Astrocyte (in vitro differentiated cells and primary cell): ENCODE results near the gene TNPO1.

Experiments used
- CTCF ChIP-seq: IDR thresholded peaks from 2 replicates; pipeline ENCODE4 v1.5.1; 2011; ENCODE audit warnings: low read depth, mild to moderate bottlenecking, inconsistent platforms, low read length, moderate library complexity; ENCODE audit not compliant: insufficient read depth
- EZH2 ChIP-seq: IDR thresholded peaks from 2 replicates; pipeline ENCODE4 v1.6.1; 2012; ENCODE audit warnings: mild to moderate bottlenecking, low read length, inconsistent platforms; ENCODE audit not compliant: insufficient read depth

DNA sequence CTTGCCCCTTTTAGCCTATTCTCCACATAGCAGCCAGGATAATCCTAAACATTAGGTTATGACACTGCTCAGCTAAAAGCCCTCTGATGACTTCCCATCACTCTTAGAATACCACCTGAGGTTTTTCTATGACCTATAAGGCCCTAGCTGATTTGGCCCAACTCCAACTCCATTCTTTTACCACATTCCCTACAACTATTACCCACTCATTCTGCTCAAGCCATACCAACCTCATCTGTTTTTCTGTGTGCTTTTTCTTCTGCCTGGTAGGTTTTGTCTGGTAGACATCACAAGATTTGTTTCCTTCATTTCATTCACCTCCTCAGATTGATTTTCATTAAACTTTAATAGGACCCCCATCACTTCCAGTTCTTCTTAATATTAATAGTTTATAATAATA lies 126.8 kb downstream of the TNPO1 start:
- TF ChIP-seq EZH2 (no peak), CTCF (no peak)
